HUES48 (cell line): ENCODE results near the gene ITPKB.
A peak's percentile ranks its signal among the peaks of the same experiment; 100 is the strongest.

ENCODE experiments used
- H3K27ac ChIP-seq: one replicate; pipeline ENCODE4 v1.7.0; 2013; ENCODE audit warnings: low read depth, low read length, inconsistent platforms
- H3K27me3 ChIP-seq: 2 replicates; pipeline ENCODE4 v1.6.1; 2013; ENCODE audit warnings: mild to moderate bottlenecking, low read length; ENCODE audit not compliant: control insufficient read depth, insufficient read depth
- H3K36me3 ChIP-seq: 2 replicates; pipeline ENCODE4 v1.6.1; 2013; ENCODE audit warnings: low read length; ENCODE audit not compliant: control insufficient read depth, insufficient read depth
- H3K4me1 ChIP-seq: 2 replicates; pipeline ENCODE4 v1.6.1; 2013; ENCODE audit warnings: mild to moderate bottlenecking, low read length; ENCODE audit not compliant: control insufficient read depth, insufficient read depth
- H3K4me3 ChIP-seq: 2 replicates; pipeline ENCODE4 v1.5.1; 2013; ENCODE audit warnings: mild to moderate bottlenecking, low read depth, low read length
- H3K9ac ChIP-seq: 2 replicates; pipeline ENCODE4 v1.6.1; 2013; ENCODE audit warnings: mild to moderate bottlenecking, low read depth, low read length, moderate library complexity
- H3K9me3 ChIP-seq: 2 replicates; pipeline ENCODE4 v1.6.1; 2013; ENCODE audit warnings: low read length; ENCODE audit not compliant: control insufficient read depth, insufficient read depth

The ITPKB gene

GRCh38 chr1:226671277-226671676, 67.8 kb downstream of the ITPKB start:
- H3K36me3 ChIP-seq, result no peaks in the 10 kb centered on the region
- H3K9ac ChIP-seq, result no peak overlapping the region
- no peaks in the 10 kb centered on the region for H3K9me3 ChIP-seq
- no peak overlapping the region for H3K4me3 ChIP-seq
- peaks cover 29% of the 10 kb centered on the region for H3K4me1 ChIP-seq
- H3K27me3 ChIP-seq, result no peaks in the 10 kb centered on the region
- H3K27ac ChIP-seq, result no peak overlapping the region

- Histone ChIP-seq H3K9ac (no peak overlapping the region), H3K4me3 (no peak overlapping the region), H3K36me3 (no peaks in the 10 kb centered on the region), H3K27me3 (no peaks in the 10 kb centered on the region), H3K9me3 (no peaks in the 10 kb centered on the region), H3K27ac (no peak overlapping the region), H3K4me1 (peaks cover 21% of the 10 kb centered on the region)
Observed at GRCh38 chr1:226670073-226670472, 69.0 kb downstream of the ITPKB start.

- H3K4me1 ChIP-seq, result peaks cover 22% of the 10 kb centered on the region
- no peak overlapping the region; the same call in 1 of the 2 replicates for H3K4me3 ChIP-seq
- H3K27me3 ChIP-seq, result no peaks in the 10 kb centered on the region
- H3K9me3 ChIP-seq, result no peaks in the 10 kb centered on the region
- H3K27ac ChIP-seq, result no peak overlapping the region
- no peak overlapping the region for H3K9ac ChIP-seq
- no peaks in the 10 kb centered on the region for H3K36me3 ChIP-seq
Observed at GRCh38 chr1:226668173-226668560, 70.9 kb downstream of the ITPKB start.

- Histone ChIP-seq H3K9me3 (no peaks in the 10 kb centered on the region), H3K27ac (no peak overlapping the region), H3K36me3 (no peaks in the 10 kb centered on the region), H3K4me3 (no peak overlapping the region), H3K9ac (no peak overlapping the region), H3K27me3 (no peaks in the 10 kb centered on the region), H3K4me1 (peaks cover 36% of the 10 kb centered on the region)
Observed at GRCh38 chr1:226666692-226667091, 72.4 kb downstream of the ITPKB start.

- H3K9ac ChIP-seq, result no peak overlapping the region
- no peak overlapping the region for H3K27ac ChIP-seq
Observed at GRCh38 chr1:226666164-226666506, 72.9 kb downstream of the ITPKB start.

GRCh38 chr1:226665505-226666163, 73.4 kb downstream of the ITPKB start:
- Histone ChIP-seq H3K9ac (no peak overlapping the region), H3K36me3 (no peaks in the 10 kb centered on the region), H3K4me1 (peaks cover 37% of the 10 kb centered on the region)

More at GRCh38 chr1:226666164-226666506, 72.9 kb downstream of the ITPKB start:
- no peaks in the 10 kb centered on the region for H3K27me3 ChIP-seq
- no peaks in the 10 kb centered on the region for H3K9me3 ChIP-seq
- H3K36me3 ChIP-seq, result no peaks in the 10 kb centered on the region
- H3K4me1 ChIP-seq, result peaks cover 37% of the 10 kb centered on the region
- no peak overlapping the region for H3K4me3 ChIP-seq

GRCh38 chr1:226664413-226665101, 74.5 kb downstream of the ITPKB start:
- no peak overlapping the region for H3K27ac ChIP-seq
- H3K9ac ChIP-seq, result no peak overlapping the region
- no peak overlapping the region for H3K4me3 ChIP-seq
- no peaks in the 10 kb centered on the region for H3K36me3 ChIP-seq
- H3K4me1 ChIP-seq, result peaks cover 37% of the 10 kb centered on the region
- H3K27me3 ChIP-seq, result no peaks in the 10 kb centered on the region
- no peaks in the 10 kb centered on the region for H3K9me3 ChIP-seq

More at GRCh38 chr1:226665505-226666163, 73.4 kb downstream of the ITPKB start:
- H3K27me3 ChIP-seq, result no peaks in the 10 kb centered on the region
- no peaks in the 10 kb centered on the region for H3K9me3 ChIP-seq
- H3K27ac ChIP-seq, result no peak overlapping the region
- H3K4me3 ChIP-seq, result no peak overlapping the region

GRCh38 chr1:226663327-226663704, 75.8 kb downstream of the ITPKB start:
- Histone ChIP-seq H3K36me3 (no peaks in the 10 kb centered on the region), H3K4me3 (no peak overlapping the region), H3K9ac (no peak overlapping the region), H3K4me1 (peaks cover 35% of the 10 kb centered on the region), H3K27me3 (no peaks in the 10 kb centered on the region), H3K9me3 (no peaks in the 10 kb centered on the region), H3K27ac (peak overlapping the region; percentile 8)

- Histone ChIP-seq H3K27ac (peak overlapping the region; percentile 8), H3K9ac (no peak overlapping the region), H3K27me3 (no peaks in the 10 kb centered on the region), H3K4me1 (peaks cover 35% of the 10 kb centered on the region), H3K9me3 (no peaks in the 10 kb centered on the region), H3K4me3 (no peak overlapping the region), H3K36me3 (no peaks in the 10 kb centered on the region)
Observed at GRCh38 chr1:226662642-226663326, 76.3 kb downstream of the ITPKB start.

- Histone ChIP-seq H3K9me3 (no peaks in the 10 kb centered on the region), H3K36me3 (no peaks in the 10 kb centered on the region), H3K9ac (no peak overlapping the region), H3K27ac (no peak overlapping the region), H3K27me3 (no peaks in the 10 kb centered on the region), H3K4me1 (peaks cover 35% of the 10 kb centered on the region), H3K4me3 (no peak overlapping the region)
Observed at GRCh38 chr1:226661965-226662364, 77.1 kb downstream of the ITPKB start.

GRCh38 chr1:226661271-226661670, 77.8 kb downstream of the ITPKB start:
- no peaks in the 10 kb centered on the region for H3K27me3 ChIP-seq
- no peaks in the 10 kb centered on the region for H3K36me3 ChIP-seq
- H3K27ac ChIP-seq, result no peak overlapping the region
- H3K9me3 ChIP-seq, result no peaks in the 10 kb centered on the region
- H3K4me3 ChIP-seq, result no peak overlapping the region
- no peak overlapping the region for H3K9ac ChIP-seq
- H3K4me1 ChIP-seq, result peaks cover 42% of the 10 kb centered on the region
